ENCODE measurements around the gene LAMB4.

GRCh38 chr7:107995184-107996071 lies 134.7 kb downstream of the LAMB4 start:
- TF ChIP-seq MAX (IDR thresholded peaks at IDR 0.05; ENCODE audit: low read depth, low read length): no peak
- no peak for TF ChIP-seq CTCF (IDR thresholded peaks at IDR 0.05; ENCODE audit: low read depth, low read length)
- no peak for TF ChIP-seq POLR2A (IDR thresholded peaks at IDR 0.05; ENCODE audit: extremely low read depth, insufficient read length)
- TF ChIP-seq MYC (IDR thresholded peaks at IDR 0.05; ENCODE audit: low read depth, low read length): no peak

Data from NB4 (cell line).